ENCODE results near the gene VILL. TPM values are rescaled to one million over a fixed set of nuclear protein-coding genes. Genes with fewer than 3 reads are reported as not detected.
"Not testable (repeated sequence)": the region's sequence is repeated elsewhere in the genome, so short reads cannot be mapped to it uniquely, and the experiment has no call there.

VILL gene
- total RNA-seq, 1 donor from 2014 or later, result 3.2 TPM

- H3K4me3 Mint-ChIP-seq (ENCODE audit: unreplicated experiment), result no peak overlapping the region
- peaks cover 6% of the 10 kb centered on the region for H3K27me3 Mint-ChIP-seq (ENCODE audit: unreplicated experiment)
- TF ChIP-seq, protein P1, sequence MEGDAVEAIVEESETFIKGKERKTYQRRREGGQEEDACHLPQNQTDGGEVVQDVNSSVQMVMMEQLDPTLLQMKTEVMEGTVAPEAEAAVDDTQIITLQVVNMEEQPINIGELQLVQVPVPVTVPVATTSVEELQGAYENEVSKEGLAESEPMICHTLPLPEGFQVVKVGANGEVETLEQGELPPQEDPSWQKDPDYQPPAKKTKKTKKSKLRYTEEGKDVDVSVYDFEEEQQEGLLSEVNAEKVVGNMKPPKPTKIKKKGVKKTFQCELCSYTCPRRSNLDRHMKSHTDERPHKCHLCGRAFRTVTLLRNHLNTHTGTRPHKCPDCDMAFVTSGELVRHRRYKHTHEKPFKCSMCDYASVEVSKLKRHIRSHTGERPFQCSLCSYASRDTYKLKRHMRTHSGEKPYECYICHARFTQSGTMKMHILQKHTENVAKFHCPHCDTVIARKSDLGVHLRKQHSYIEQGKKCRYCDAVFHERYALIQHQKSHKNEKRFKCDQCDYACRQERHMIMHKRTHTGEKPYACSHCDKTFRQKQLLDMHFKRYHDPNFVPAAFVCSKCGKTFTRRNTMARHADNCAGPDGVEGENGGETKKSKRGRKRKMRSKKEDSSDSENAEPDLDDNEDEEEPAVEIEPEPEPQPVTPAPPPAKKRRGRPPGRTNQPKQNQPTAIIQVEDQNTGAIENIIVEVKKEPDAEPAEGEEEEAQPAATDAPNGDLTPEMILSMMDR (IDR thresholded peaks at IDR 0.05; ENCODE audit: partially characterized antibody, unreplicated experiment), result no peak
- H3K4me1 Mint-ChIP-seq (ENCODE audit: low read depth, unreplicated experiment), result no peaks in the 10 kb centered on the region
- H3K9me3 Mint-ChIP-seq (ENCODE audit: unreplicated experiment), result peaks cover 8% of the 10 kb centered on the region
- no peak for DNase-seq
- no peak overlapping the region for H3K27ac Mint-ChIP-seq (ENCODE audit: unreplicated experiment)
- peaks cover 13% of the 10 kb centered on the region for H3K36me3 Mint-ChIP-seq (ENCODE audit: unreplicated experiment)
Measured at GRCh38 chr3:38049358-38050126, 59.0 kb downstream of the VILL start.

- Mint-ChIP-seq H3K4me1 (ENCODE audit: low read depth, unreplicated experiment) (no peaks in the 10 kb centered on the region), H3K4me3 (ENCODE audit: unreplicated experiment) (no peak overlapping the region), H3K36me3 (ENCODE audit: unreplicated experiment) (peaks cover 8% of the 10 kb centered on the region), H3K9me3 (ENCODE audit: unreplicated experiment) (peaks cover 8% of the 10 kb centered on the region), H3K27me3 (ENCODE audit: unreplicated experiment) (peaks cover 6% of the 10 kb centered on the region), H3K27ac (ENCODE audit: unreplicated experiment) (no peak overlapping the region)
- no peak for DNase-seq
- TF ChIP-seq, protein P1 (IDR thresholded peaks at IDR 0.05; ENCODE audit: partially characterized antibody, unreplicated experiment), result no peak
Measured at GRCh38 chr3:38051131-38051530, 60.5 kb downstream of the VILL start.

GRCh38 chr3:38053286-38053685 lies 62.7 kb downstream of the VILL start:
- not testable (repeated sequence) for H3K4me3 Mint-ChIP-seq (ENCODE audit: unreplicated experiment); H3K27ac Mint-ChIP-seq (ENCODE audit: unreplicated experiment); H3K36me3 Mint-ChIP-seq (ENCODE audit: unreplicated experiment); H3K27me3 Mint-ChIP-seq (ENCODE audit: unreplicated experiment); DNase-seq; H3K9me3 Mint-ChIP-seq (ENCODE audit: unreplicated experiment); H3K4me1 Mint-ChIP-seq (ENCODE audit: low read depth, unreplicated experiment)

- H3K36me3 Mint-ChIP-seq (ENCODE audit: unreplicated experiment); H3K27me3 Mint-ChIP-seq (ENCODE audit: unreplicated experiment): not testable (repeated sequence)
- peak overlapping the region; percentile 66 for H3K27ac Mint-ChIP-seq (ENCODE audit: unreplicated experiment)
Measured at GRCh38 chr3:38053813-38054498, 63.4 kb downstream of the VILL start.

GRCh38 chr3:38054499-38055001 lies 64.0 kb downstream of the VILL start:
- DNase-seq, result no peak
- H3K36me3 Mint-ChIP-seq (ENCODE audit: unreplicated experiment), result peaks cover 8% of the 10 kb centered on the region

More at GRCh38 chr3:38053813-38054498, 63.4 kb downstream of the VILL start:
- not testable (repeated sequence) for H3K9me3 Mint-ChIP-seq (ENCODE audit: unreplicated experiment); H3K4me1 Mint-ChIP-seq (ENCODE audit: low read depth, unreplicated experiment); DNase-seq; H3K4me3 Mint-ChIP-seq (ENCODE audit: unreplicated experiment)

More at GRCh38 chr3:38054499-38055001, 64.0 kb downstream of the VILL start:
- no peak overlapping the region for H3K4me3 Mint-ChIP-seq (ENCODE audit: unreplicated experiment)
- peaks cover 8% of the 10 kb centered on the region for H3K9me3 Mint-ChIP-seq (ENCODE audit: unreplicated experiment)
- TF ChIP-seq, protein P1 (IDR thresholded peaks at IDR 0.05; ENCODE audit: partially characterized antibody, unreplicated experiment), result no peak
- H3K4me1 Mint-ChIP-seq (ENCODE audit: low read depth, unreplicated experiment), result no peaks in the 10 kb centered on the region
- peaks cover 6% of the 10 kb centered on the region for H3K27me3 Mint-ChIP-seq (ENCODE audit: unreplicated experiment)
- H3K27ac Mint-ChIP-seq (ENCODE audit: unreplicated experiment), result no peak overlapping the region

Small RNA genes within 50 kb of the gene (microRNA-seq; reads per million reads assigned to microRNA genes)
- gene MIR26A1 (ENCODE audit: unreplicated experiment), result 11.9 reads per million, percentile 52 among the genes with 10 or more reads in this experiment

Other genes with a start within 250 kb of the VILL start
- gene CTDSPL, start 128.9 kb upstream of the VILL start, total RNA-seq (ENCODE audit: unreplicated experiment), result 6.6 TPM
- gene PLCD1, start 38.9 kb downstream of the VILL start, total RNA-seq (ENCODE audit: unreplicated experiment), result 73.0 TPM
- gene DLEC1, start 48.4 kb downstream of the VILL start, total RNA-seq (ENCODE audit: unreplicated experiment), result 0.42 TPM
- 89.8 TPM for gene ACAA1, start 146.3 kb downstream of the VILL start, total RNA-seq (ENCODE audit: unreplicated experiment)
- gene MYD88, start 147.9 kb downstream of the VILL start, total RNA-seq (ENCODE audit: unreplicated experiment), result 58.0 TPM
- 80.7 TPM for gene OXSR1, start 174.8 kb downstream of the VILL start, total RNA-seq (ENCODE audit: unreplicated experiment)

Measured in glutamatergic neuron (in vitro differentiated cells).